ENCODE results near the gene PLPP3.

DNA sequence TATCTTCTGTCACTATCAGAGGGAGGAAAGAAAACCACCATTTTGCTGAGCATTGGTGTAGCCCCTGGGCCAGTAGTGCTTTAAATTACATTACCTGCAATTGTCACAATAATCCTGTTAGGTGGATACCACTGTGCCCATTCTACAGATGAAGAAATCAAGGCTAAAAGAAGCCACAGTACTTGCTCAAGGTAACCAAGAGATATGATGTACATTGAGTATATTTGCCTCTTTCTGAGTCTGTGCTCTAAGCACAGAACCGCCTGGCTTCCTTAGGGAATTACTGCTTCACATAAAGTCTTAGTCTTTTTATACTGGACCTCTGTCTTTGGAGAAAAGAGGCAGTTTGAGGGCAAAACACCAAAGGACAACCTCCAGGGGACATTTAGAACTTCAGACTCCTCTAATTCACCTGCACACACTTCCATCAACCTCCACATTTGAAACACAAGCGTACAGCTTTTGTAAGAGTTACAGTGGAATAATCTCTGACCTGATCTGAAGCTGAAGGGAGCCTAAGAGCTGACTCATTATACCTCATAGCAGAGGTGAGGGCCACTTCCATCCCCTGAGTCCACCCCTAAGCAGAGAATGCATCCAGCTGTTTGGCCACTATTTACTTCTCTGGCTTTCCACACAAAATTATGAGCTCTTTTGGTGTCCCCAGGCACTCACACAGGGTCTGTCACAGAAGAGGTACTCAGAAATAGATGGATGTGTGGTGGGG is 61.8 kb downstream of the PLPP3 start:
- no peak for TF ChIP-seq EZH2 (IDR thresholded peaks at IDR 0.05; ENCODE audit: borderline replicate concordance, low read depth, low read length, poor library complexity, severe bottlenecking)
- TF ChIP-seq, protein P1, sequence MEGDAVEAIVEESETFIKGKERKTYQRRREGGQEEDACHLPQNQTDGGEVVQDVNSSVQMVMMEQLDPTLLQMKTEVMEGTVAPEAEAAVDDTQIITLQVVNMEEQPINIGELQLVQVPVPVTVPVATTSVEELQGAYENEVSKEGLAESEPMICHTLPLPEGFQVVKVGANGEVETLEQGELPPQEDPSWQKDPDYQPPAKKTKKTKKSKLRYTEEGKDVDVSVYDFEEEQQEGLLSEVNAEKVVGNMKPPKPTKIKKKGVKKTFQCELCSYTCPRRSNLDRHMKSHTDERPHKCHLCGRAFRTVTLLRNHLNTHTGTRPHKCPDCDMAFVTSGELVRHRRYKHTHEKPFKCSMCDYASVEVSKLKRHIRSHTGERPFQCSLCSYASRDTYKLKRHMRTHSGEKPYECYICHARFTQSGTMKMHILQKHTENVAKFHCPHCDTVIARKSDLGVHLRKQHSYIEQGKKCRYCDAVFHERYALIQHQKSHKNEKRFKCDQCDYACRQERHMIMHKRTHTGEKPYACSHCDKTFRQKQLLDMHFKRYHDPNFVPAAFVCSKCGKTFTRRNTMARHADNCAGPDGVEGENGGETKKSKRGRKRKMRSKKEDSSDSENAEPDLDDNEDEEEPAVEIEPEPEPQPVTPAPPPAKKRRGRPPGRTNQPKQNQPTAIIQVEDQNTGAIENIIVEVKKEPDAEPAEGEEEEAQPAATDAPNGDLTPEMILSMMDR (conservative IDR thresholded peaks at IDR 0.05; ENCODE audit: low read depth, low read length): no peak

All from A673 (cell line).